ENCODE results near the gene MT2A.

DNA sequence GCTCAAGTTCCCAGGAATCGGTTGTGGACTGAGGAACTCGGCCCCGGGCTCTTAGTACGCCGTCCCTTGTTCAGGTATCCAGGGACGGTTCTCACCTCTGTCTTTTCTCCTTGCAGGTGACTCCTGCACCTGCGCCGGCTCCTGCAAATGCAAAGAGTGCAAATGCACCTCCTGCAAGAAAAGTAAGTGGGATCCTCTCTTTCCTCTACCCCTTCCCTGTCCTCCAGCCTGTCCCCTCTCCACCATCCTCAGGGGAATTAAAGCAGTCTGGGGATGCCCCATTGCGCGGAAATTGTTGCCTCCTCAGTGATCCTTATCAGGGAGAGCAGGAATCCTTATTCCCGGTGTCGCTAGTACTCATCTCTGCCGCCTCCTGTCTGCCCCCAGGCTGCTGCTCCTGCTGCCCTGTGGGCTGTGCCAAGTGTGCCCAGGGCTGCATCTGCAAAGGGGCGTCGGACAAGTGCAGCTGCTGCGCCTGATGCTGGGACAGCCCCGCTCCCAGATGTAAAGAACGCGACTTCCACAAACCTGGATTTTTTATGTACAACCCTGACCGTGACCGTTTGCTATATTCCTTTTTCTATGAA lies 585 bp downstream of the MT2A start:
- TF ChIP-seq POLR2A (IDR thresholded peaks at IDR 0.05) = no peak
- TF ChIP-seq, protein P1, sequence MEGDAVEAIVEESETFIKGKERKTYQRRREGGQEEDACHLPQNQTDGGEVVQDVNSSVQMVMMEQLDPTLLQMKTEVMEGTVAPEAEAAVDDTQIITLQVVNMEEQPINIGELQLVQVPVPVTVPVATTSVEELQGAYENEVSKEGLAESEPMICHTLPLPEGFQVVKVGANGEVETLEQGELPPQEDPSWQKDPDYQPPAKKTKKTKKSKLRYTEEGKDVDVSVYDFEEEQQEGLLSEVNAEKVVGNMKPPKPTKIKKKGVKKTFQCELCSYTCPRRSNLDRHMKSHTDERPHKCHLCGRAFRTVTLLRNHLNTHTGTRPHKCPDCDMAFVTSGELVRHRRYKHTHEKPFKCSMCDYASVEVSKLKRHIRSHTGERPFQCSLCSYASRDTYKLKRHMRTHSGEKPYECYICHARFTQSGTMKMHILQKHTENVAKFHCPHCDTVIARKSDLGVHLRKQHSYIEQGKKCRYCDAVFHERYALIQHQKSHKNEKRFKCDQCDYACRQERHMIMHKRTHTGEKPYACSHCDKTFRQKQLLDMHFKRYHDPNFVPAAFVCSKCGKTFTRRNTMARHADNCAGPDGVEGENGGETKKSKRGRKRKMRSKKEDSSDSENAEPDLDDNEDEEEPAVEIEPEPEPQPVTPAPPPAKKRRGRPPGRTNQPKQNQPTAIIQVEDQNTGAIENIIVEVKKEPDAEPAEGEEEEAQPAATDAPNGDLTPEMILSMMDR (IDR thresholded peaks at IDR 0.05) = no peak
